Hippocampal formation (tissue), 2 donors: ENCODE data around the gene ZNRD2.
A peak's percentile ranks its signal among the peaks of the same experiment; 100 is the strongest.

Experiments used
- DNase-seq, 2 donors: peaks; one replicate each; lab custom pipeline; 2025; lab: John Stamatoyannopoulos, UW

ZNRD2 gene

GRCh38 chr11:65610404-65610803 lies 40.1 kb downstream of the ZNRD2 start:
- DNase-seq = no peak

- peak; percentile 84 to 85 for DNase-seq
Measured at GRCh38 chr11:65611028-65611757, 40.9 kb downstream of the ZNRD2 start.

GRCh38 chr11:65611758-65612603 lies 41.7 kb downstream of the ZNRD2 start:
- peak in 1 of 2 donors; percentile 40 for DNase-seq

- no peak for DNase-seq
Measured at GRCh38 chr11:65612691-65613090, 42.4 kb downstream of the ZNRD2 start.

- no peak for DNase-seq
Measured at GRCh38 chr11:65613091-65613928, 43.0 kb downstream of the ZNRD2 start.

GRCh38 chr11:65615229-65615949 lies 45.1 kb downstream of the ZNRD2 start, which contains the start of gene PCNX3:
Gene PCNX3, plus strand, starts transcription at chr11:65615776. Its CDS starts 536 bp downstream, at chr11:65616312.
- DNase-seq = peak; percentile 99 to 100

- no peak for DNase-seq
Measured at GRCh38 chr11:65615950-65616574, 45.8 kb downstream of the ZNRD2 start.

- no peak for DNase-seq
Measured at GRCh38 chr11:65616575-65617001, 46.3 kb downstream of the ZNRD2 start.

- no peak for DNase-seq
Measured at GRCh38 chr11:65617136-65617850, 47.0 kb downstream of the ZNRD2 start.

- DNase-seq = no peak
Measured at GRCh38 chr11:65617990-65618751, 47.9 kb downstream of the ZNRD2 start.

GRCh38 chr11:65618763-65619162 lies 48.5 kb downstream of the ZNRD2 start:
- no peak for DNase-seq

GRCh38 chr11:65619281-65619928 lies 49.1 kb downstream of the ZNRD2 start:
- DNase-seq = no peak

GRCh38 chr11:65620666-65621065 lies 50.4 kb downstream of the ZNRD2 start:
- no peak for DNase-seq

GRCh38 chr11:65621460-65621859 lies 51.2 kb downstream of the ZNRD2 start:
- no peak for DNase-seq
